SJCRH30 (cell line): Measurements from ENCODE around the gene RAB7B. TPM values are rescaled to one million over a fixed set of nuclear protein-coding genes. Genes with fewer than 3 reads are reported as not detected.

Experiments
- DNase-seq, 2 experiments: peaks; one replicate each; pipeline ENCODE4 v3.0.0-alpha.2; 2015 to 2020
- H3K27ac ChIP-seq: fragments of 250-450 bp; sonication (Bioruptor Pico); 2 replicates; pipeline ENCODE4 v1.5.1; 2020; ENCODE audit warnings: mild to moderate bottlenecking, moderate library complexity
- H3K27me3 ChIP-seq: fragments of 250-450 bp; sonication (Bioruptor Pico); 2 replicates; pipeline ENCODE4 v1.5.1; 2020; ENCODE audit warnings: mild to moderate bottlenecking, moderate library complexity
- H3K36me3 ChIP-seq: fragments of 250-450 bp; sonication (Bioruptor Pico); 2 replicates; pipeline ENCODE4 v1.5.1; 2020; ENCODE audit warnings: mild to moderate bottlenecking, moderate library complexity
- H3K4me1 ChIP-seq: fragments of 250-450 bp; sonication (Bioruptor Pico); 2 replicates; pipeline ENCODE4 v1.5.1; 2020; ENCODE audit warnings: mild to moderate bottlenecking, moderate library complexity
- H3K4me3 ChIP-seq: fragments of 250-450 bp; sonication (Bioruptor Pico); 2 replicates; pipeline ENCODE4 v1.5.1; 2020; ENCODE audit warnings: mild to moderate bottlenecking, moderate library complexity
- H3K9me3 ChIP-seq: fragments of 250-450 bp; sonication (Bioruptor Pico); replicated peaks from 2 replicates; pipeline ENCODE4 v1.5.1; 2020; ENCODE audit warnings: mild to moderate bottlenecking, moderate library complexity
- total RNA-seq: library from RNA; depleted of rRNA; stranded (reverse); fragments of >200 nt; shearing (Covaris generic); gene quantifications from 2 replicates; pipeline ENCODE4 v1.2.3, GENCODE V29; 2014; rRNA removed

RAB7B gene
- total RNA-seq, 1 experiment from 2014 or later, result not detected

DNA sequence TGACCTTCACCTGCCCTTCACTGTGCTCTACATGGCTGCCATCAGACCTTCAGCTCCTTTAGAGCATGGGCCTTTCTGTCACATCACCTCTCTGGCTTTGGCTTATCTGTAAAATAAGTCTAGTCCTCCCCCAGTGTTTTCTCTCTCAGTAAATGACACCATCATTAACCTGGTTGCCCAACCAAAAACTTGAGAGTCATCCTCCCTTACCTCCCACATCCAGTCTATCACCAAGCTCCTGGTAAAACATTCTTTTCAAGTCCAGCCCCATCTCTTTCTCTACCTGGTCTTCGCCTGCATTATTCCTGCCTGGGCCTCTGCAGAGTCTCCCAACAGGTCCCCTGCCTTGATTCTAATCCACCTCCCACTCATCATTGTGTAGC is 73.0 kb downstream of the RAB7B start:
- Histone ChIP-seq H3K4me1 (peaks cover 19% of the 10 kb centered on the region), H3K27me3 (0 out of 2 replicates have a peak, but pooled peaks cover 6% of the 10 kb centered on the region), H3K9me3 (no peaks in the 10 kb centered on the region), H3K27ac (no peak overlapping the region), H3K4me3 (no peak overlapping the region), H3K36me3 (no peaks in the 10 kb centered on the region)
- no peak for DNase-seq

DNA sequence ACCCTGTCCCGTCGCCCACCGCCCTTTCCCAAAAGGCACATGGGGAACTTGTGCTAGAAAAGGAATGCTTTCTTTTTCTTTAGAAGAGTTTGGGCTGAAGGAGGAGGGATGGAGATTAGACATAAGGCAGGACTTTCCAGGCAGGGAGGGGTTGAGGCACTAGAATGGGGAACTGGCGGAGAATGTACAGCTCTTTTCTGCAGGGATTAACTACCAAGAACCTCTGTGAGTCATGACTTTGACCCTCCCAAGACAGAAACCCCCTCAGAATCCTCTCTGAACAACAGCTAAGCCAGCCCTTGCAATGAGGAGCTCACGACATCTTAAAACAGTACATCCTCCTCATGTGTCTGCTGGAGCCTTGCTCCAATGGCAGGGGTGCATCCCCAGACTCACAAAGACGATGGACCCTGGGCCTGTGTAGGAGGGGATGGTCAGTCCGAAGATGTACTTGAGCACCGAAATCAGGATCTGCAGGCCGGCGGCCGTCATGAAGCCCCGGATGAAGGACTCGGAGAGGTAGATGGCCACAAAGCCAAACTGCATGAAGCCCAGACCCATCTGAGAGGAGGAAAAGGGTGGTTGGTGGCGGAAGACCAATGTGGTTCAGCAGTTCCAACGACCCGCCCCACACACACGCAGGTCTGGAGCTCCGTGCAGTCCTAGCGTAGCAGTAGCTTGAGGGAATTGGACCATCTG is 73.5 kb downstream of the RAB7B start:
- no peak for DNase-seq
- Histone ChIP-seq H3K27me3 (0 out of 2 replicates have a peak, but pooled peaks cover 3% of the 10 kb centered on the region), H3K36me3 (no peaks in the 10 kb centered on the region), H3K9me3 (no peaks in the 10 kb centered on the region), H3K27ac (no peak overlapping the region), H3K4me3 (no peak overlapping the region), H3K4me1 (peaks cover 25% of the 10 kb centered on the region)

DNA sequence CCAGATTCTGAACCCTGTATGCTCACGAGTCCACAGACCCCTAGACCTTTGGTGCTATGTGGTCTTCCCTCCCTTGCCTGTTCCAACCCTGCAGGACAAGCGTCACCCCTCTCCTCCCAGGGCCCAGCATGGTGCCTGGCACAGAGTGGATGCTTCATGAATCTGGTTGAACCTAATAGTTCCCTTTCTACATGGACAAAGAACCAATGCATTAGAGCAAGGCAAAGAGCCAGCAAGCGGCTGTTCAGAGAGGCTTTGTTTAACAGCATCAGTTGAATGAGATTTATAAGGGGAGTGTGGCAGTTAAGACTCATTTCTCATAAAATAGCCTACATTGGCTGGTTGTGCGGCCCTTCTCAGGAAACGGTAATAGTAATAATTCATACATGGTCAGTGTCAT is 74.9 kb downstream of the RAB7B start:
- H3K27me3 ChIP-seq, result no peaks in the 10 kb centered on the region
- H3K27ac ChIP-seq, result no peak overlapping the region
- H3K36me3 ChIP-seq, result no peaks in the 10 kb centered on the region
- no peaks in the 10 kb centered on the region for H3K9me3 ChIP-seq
- DNase-seq, result no peak
- H3K4me3 ChIP-seq, result no peak overlapping the region
- peaks cover 26% of the 10 kb centered on the region for H3K4me1 ChIP-seq

DNA sequence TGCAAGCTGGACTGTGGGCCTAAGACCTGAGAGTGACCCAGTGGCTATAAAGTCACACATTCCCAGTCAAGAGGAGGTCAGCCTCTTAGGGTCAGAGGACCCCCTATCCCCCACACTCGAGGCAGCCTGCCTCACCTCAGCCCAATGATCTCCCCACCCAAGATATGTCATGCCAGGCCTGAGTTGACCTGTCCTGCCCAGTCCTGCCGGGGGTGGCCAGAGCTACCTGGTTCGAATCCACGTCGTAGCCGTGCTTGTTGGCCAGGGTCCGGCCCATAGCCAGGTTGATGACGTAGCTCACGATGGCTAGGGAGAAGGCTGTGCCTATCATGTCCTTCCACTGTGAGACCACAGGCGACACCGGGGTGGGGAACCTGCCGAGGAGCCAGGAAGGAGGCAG is 75.5 kb downstream of the RAB7B start:
- no peaks in the 10 kb centered on the region for H3K27me3 ChIP-seq
- DNase-seq, result no peak
- H3K4me1 ChIP-seq, result peaks cover 26% of the 10 kb centered on the region
- no peak overlapping the region for H3K4me3 ChIP-seq
- H3K9me3 ChIP-seq, result no peaks in the 10 kb centered on the region
- H3K27ac ChIP-seq, result no peak overlapping the region
- H3K36me3 ChIP-seq, result no peaks in the 10 kb centered on the region

GRCh38 chr1:205927247-205927646 is 75.9 kb downstream of the RAB7B start:
- H3K27me3 ChIP-seq, result no peaks in the 10 kb centered on the region
- peak overlapping the region; percentile 91 for H3K27ac ChIP-seq
- no peaks in the 10 kb centered on the region for H3K9me3 ChIP-seq
- no peak for DNase-seq
- no peaks in the 10 kb centered on the region for H3K36me3 ChIP-seq
- no peak overlapping the region for H3K4me3 ChIP-seq
- H3K4me1 ChIP-seq, result peaks cover 26% of the 10 kb centered on the region

Other genes with a start within 250 kb of the RAB7B start
- 18.6 and 20.9 TPM in 2 replicates for gene RAB29, start 227.9 kb downstream of the RAB7B start, total RNA-seq
- 33.2 and 36.2 TPM in 2 replicates for gene SLC41A1, start 190.2 kb downstream of the RAB7B start, total RNA-seq
- 0.04 TPM in 1 of 2 replicates, not detected in the other for gene PM20D1, start 153.3 kb downstream of the RAB7B start, total RNA-seq
- 0.05 and 0.30 TPM in 2 replicates for gene SLC26A9, start 59.9 kb downstream of the RAB7B start, total RNA-seq
- gene CTSE, start 20.5 kb upstream of the RAB7B start, total RNA-seq, result not detected in 2 replicates
- not detected in 2 replicates for gene RHEX, start 49.8 kb upstream of the RAB7B start, total RNA-seq
- gene AVPR1B, start 114.0 kb upstream of the RAB7B start, total RNA-seq, result 0.04 and 0.05 TPM in 2 replicates
- 17.9 and 18.4 TPM in 2 replicates for gene FAM72A, start 199.4 kb upstream of the RAB7B start, total RNA-seq
- gene SRGAP2, start 200.1 kb upstream of the RAB7B start, total RNA-seq, result 60.7 and 67.7 TPM in 2 replicates